DOHH2 (cell line): ENCODE measurements around the gene KIAA1958.

ENCODE experiments used
- H3F3A ChIP-seq: fragments of 200-600 bp; sonication (generic), shearing (Covaris generic); 2 replicates; pipeline ENCODE4 v1.6.0; 2016; ENCODE audit warnings: antibody characterized with exemption, mild to moderate bottlenecking; ENCODE audit not compliant: control insufficient read depth, insufficient read depth
- H3K27ac ChIP-seq: fragments of 200-600 bp; sonication (generic); 2 replicates; pipeline ENCODE4 v1.5.1; 2014; ENCODE audit warnings: low read depth, mild to moderate bottlenecking, low read length, moderate library complexity
- H3K27me3 ChIP-seq: fragments of 200-600 bp; sonication (generic); 2 replicates; pipeline ENCODE4 v1.6.1; 2014; ENCODE audit warnings: mild to moderate bottlenecking, low read length, mixed read lengths; ENCODE audit not compliant: control insufficient read depth
- H3K36me3 ChIP-seq: fragments of 200-600 bp; sonication (generic); 2 replicates; pipeline ENCODE4 v1.6.1; 2014; ENCODE audit warnings: mild to moderate bottlenecking, low read length, moderate library complexity, mixed read lengths; ENCODE audit not compliant: control insufficient read depth
- H3K4me1 ChIP-seq: fragments of 200-600 bp; sonication (generic); 2 replicates; pipeline ENCODE4 v1.6.1; 2014; ENCODE audit warnings: mild to moderate bottlenecking, low read length, mixed read lengths; ENCODE audit not compliant: control insufficient read depth
- H3K4me2 ChIP-seq: fragments of 200-600 bp; sonication (generic); 2 replicates; pipeline ENCODE4 v1.6.0; 2014; ENCODE audit warnings: mild to moderate bottlenecking, low read length, moderate library complexity
- H3K4me3 ChIP-seq: fragments of 200-600 bp; sonication (generic); 2 replicates; pipeline ENCODE4 v1.5.1; 2014; ENCODE audit warnings: mild to moderate bottlenecking, low read length, mixed read lengths
- H3K79me2 ChIP-seq: fragments of 200-600 bp; sonication (generic); 2 replicates; pipeline ENCODE4 v1.6.1; 2014; ENCODE audit warnings: mild to moderate bottlenecking, low read length, mixed read lengths; ENCODE audit not compliant: control insufficient read depth
- H3K9me2 ChIP-seq: fragments of 200-600 bp; sonication (generic); replicated peaks from 2 replicates; pipeline ENCODE4 v1.6.1; 2014; ENCODE audit warnings: mild to moderate bottlenecking, low read length, mixed read lengths; ENCODE audit not compliant: control insufficient read depth
- H3K9me3 ChIP-seq: fragments of 200-600 bp; sonication (generic); 2 replicates; pipeline ENCODE4 v1.6.1; 2014; ENCODE audit warnings: antibody characterized with exemption, low read length, mixed read lengths; ENCODE audit not compliant: control insufficient read depth, insufficient read depth
- H4K20me1 ChIP-seq: fragments of 200-600 bp; sonication (generic); 2 replicates; pipeline ENCODE4 v1.6.0; 2014; ENCODE audit warnings: low read depth, mild to moderate bottlenecking, antibody characterized with exemption, low read length, moderate library complexity; ENCODE audit not compliant: control insufficient read depth, insufficient read depth
- CTCF ChIP-seq: fragments of 200-600 bp; sonication (generic); IDR thresholded peaks from one replicate; pipeline ENCODE4 v1.5.1; 2014; ENCODE audit warnings: antibody characterized with exemption, mild to moderate bottlenecking, low read depth, low read length; ENCODE audit not compliant: poor library complexity, severe bottlenecking
- EZH2phosphoT487 ChIP-seq: fragments of 200-600 bp; sonication (generic); IDR thresholded peaks from 2 replicates; pipeline ENCODE4 v1.6.1; 2017; ENCODE audit warnings: borderline replicate concordance, mild to moderate bottlenecking, antibody characterized with exemption, low read length, moderate library complexity, mixed read lengths

KIAA1958 gene

GRCh38 chr9:112495614-112496013 is 9.0 kb downstream of the KIAA1958 start:
- Histone ChIP-seq H3K27ac (no peak overlapping the region), H3K9me3 (0 out of 2 replicates have a peak, but pooled peaks cover 6% of the 10 kb centered on the region), H3K4me3 (no peak overlapping the region), H3F3A (no peaks in the 10 kb centered on the region), H3K27me3 (no peaks in the 10 kb centered on the region), H3K79me2 (peaks cover 94% of the 10 kb centered on the region), H3K9me2 (no peaks in the 10 kb centered on the region), H4K20me1 (no peaks in the 10 kb centered on the region), H3K4me2 (no peak overlapping the region), H3K36me3 (peaks cover 31% of the 10 kb centered on the region), H3K4me1 (peaks cover 12% of the 10 kb centered on the region)
- TF ChIP-seq EZH2phosphoT487: no peak
- TF ChIP-seq CTCF: no peak

GRCh38 chr9:112496074-112496722 is 9.6 kb downstream of the KIAA1958 start:
- H3F3A ChIP-seq: no peaks in the 10 kb centered on the region
- H3K27ac ChIP-seq: no peak overlapping the region
- H3K36me3 ChIP-seq: peaks cover 31% of the 10 kb centered on the region
- no peaks in the 10 kb centered on the region for H3K9me2 ChIP-seq
- H3K4me1 ChIP-seq: peaks cover 12% of the 10 kb centered on the region
- no peaks in the 10 kb centered on the region for H3K27me3 ChIP-seq
- no peak overlapping the region for H3K4me3 ChIP-seq
- peaks cover 94% of the 10 kb centered on the region for H3K79me2 ChIP-seq
- H3K4me2 ChIP-seq: no peak overlapping the region
- H3K9me3 ChIP-seq: 0 out of 2 replicates have a peak, but pooled peaks cover 6% of the 10 kb centered on the region
- no peak for TF ChIP-seq CTCF
- TF ChIP-seq EZH2phosphoT487: no peak
- H4K20me1 ChIP-seq: no peaks in the 10 kb centered on the region

- Histone ChIP-seq H3K4me1 (no peaks in the 10 kb centered on the region), H3K4me2 (no peak overlapping the region), H3K27ac (no peak overlapping the region), H3K79me2 (peaks cover 91% of the 10 kb centered on the region), H3K4me3 (no peak overlapping the region), H4K20me1 (no peaks in the 10 kb centered on the region), H3K27me3 (no peaks in the 10 kb centered on the region), H3K9me2 (no peaks in the 10 kb centered on the region), H3F3A (no peaks in the 10 kb centered on the region), H3K9me3 (no peaks in the 10 kb centered on the region), H3K36me3 (no peaks in the 10 kb centered on the region; the same call in 1 of the 2 replicates)
- TF ChIP-seq CTCF: no peak
- TF ChIP-seq EZH2phosphoT487: no peak
Measured at GRCh38 chr9:112500842-112501241, 14.2 kb downstream of the KIAA1958 start.
